Parathyroid adenoma (tissue), 2 donors: ENCODE data around the gene FLNB.

Experiments used
- H2AFZ ChIP-seq: fragments of 300-600 bp; sonication (generic); one replicate; pipeline ENCODE4 v1.7.0; 2017; ENCODE audit warnings: antibody characterized with exemption, mild to moderate bottlenecking
- H3K27ac ChIP-seq: fragments of 300-600 bp; sonication (generic); one replicate; pipeline ENCODE4 v1.7.0; 2017
- H3K27me3 ChIP-seq: fragments of 300-600 bp; sonication (generic); one replicate; pipeline ENCODE4 v1.7.0; 2017; ENCODE audit warnings: low read length; ENCODE audit not compliant: control insufficient read depth, insufficient read depth
- H3K36me3 ChIP-seq: fragments of 300-600 bp; sonication (generic); one replicate; pipeline ENCODE4 v1.7.0; 2017; ENCODE audit warnings: low read length; ENCODE audit not compliant: control insufficient read depth, insufficient read depth
- H3K4me1 ChIP-seq: fragments of 300-600 bp; sonication (generic); one replicate; pipeline ENCODE4 v1.7.0; 2017; ENCODE audit warnings: control low read depth
- H3K4me2 ChIP-seq: fragments of 300-600 bp; sonication (generic); one replicate; pipeline ENCODE4 v1.7.0; 2017; ENCODE audit warnings: low read length
- H3K4me3 ChIP-seq: fragments of 300-600 bp; sonication (generic); one replicate; pipeline ENCODE4 v1.7.0; 2017; ENCODE audit warnings: low read depth, low read length
- H3K79me2 ChIP-seq: fragments of 300-600 bp; sonication (generic); one replicate; pipeline ENCODE4 v1.7.0; 2017; ENCODE audit warnings: control low read depth
- H3K9ac ChIP-seq: fragments of 300-600 bp; sonication (generic); one replicate; pipeline ENCODE4 v1.7.0; 2017; ENCODE audit warnings: mild to moderate bottlenecking
- H3K9me3 ChIP-seq: fragments of 300-600 bp; sonication (generic); one replicate; pipeline ENCODE4 v1.7.0; 2017; ENCODE audit warnings: low read length; ENCODE audit not compliant: control insufficient read depth
- CTCF ChIP-seq: fragments of 300-600 bp; sonication (generic); IDR thresholded peaks from one replicate; pipeline ENCODE4 v1.7.0; 2017; ENCODE audit warnings: antibody characterized with exemption, mild to moderate bottlenecking
- donor health status: primary hyperparathyroidism.

The FLNB gene

GRCh38 chr3:58183221-58183620, 175.0 kb downstream of the FLNB start:
- Histone ChIP-seq H3K27me3 (no peaks in the 10 kb centered on the region), H2AFZ (no peak overlapping the region), H3K4me2 (no peak overlapping the region), H3K9me3 (no peaks in the 10 kb centered on the region), H3K27ac (no peak overlapping the region), H3K4me1 (no peaks in the 10 kb centered on the region), H3K79me2 (no peaks in the 10 kb centered on the region), H3K9ac (no peak overlapping the region), H3K36me3 (no peaks in the 10 kb centered on the region), H3K4me3 (no peak overlapping the region)
- no peak for TF ChIP-seq CTCF

- Histone ChIP-seq H3K27me3 (no peaks in the 10 kb centered on the region), H3K4me2 (no peak overlapping the region), H3K4me1 (no peaks in the 10 kb centered on the region), H3K4me3 (no peak overlapping the region), H3K79me2 (no peaks in the 10 kb centered on the region), H3K9me3 (no peaks in the 10 kb centered on the region), H3K9ac (no peak overlapping the region), H3K27ac (no peak overlapping the region), H3K36me3 (no peaks in the 10 kb centered on the region), H2AFZ (no peak overlapping the region)
- TF ChIP-seq CTCF = no peak
These were observed 175.7 kb downstream of the FLNB start for GRCh38 chr3:58183891-58184290.

GRCh38 chr3:58184309-58184981, 176.2 kb downstream of the FLNB start:
- H3K4me1 ChIP-seq = no peaks in the 10 kb centered on the region
- TF ChIP-seq CTCF = no peak
- no peak overlapping the region for H3K9ac ChIP-seq
- no peaks in the 10 kb centered on the region for H3K27me3 ChIP-seq
- no peak overlapping the region for H3K4me2 ChIP-seq
- H3K4me3 ChIP-seq = no peak overlapping the region
- H3K27ac ChIP-seq = no peak overlapping the region
- H3K36me3 ChIP-seq = no peaks in the 10 kb centered on the region
- no peaks in the 10 kb centered on the region for H3K79me2 ChIP-seq
- H2AFZ ChIP-seq = no peak overlapping the region
- H3K9me3 ChIP-seq = no peaks in the 10 kb centered on the region

- Histone ChIP-seq H3K79me2 (no peaks in the 10 kb centered on the region), H3K4me3 (no peak overlapping the region), H3K9me3 (no peaks in the 10 kb centered on the region), H2AFZ (no peak overlapping the region), H3K4me2 (no peak overlapping the region), H3K27ac (no peak overlapping the region), H3K36me3 (no peaks in the 10 kb centered on the region), H3K4me1 (no peaks in the 10 kb centered on the region), H3K27me3 (no peaks in the 10 kb centered on the region), H3K9ac (no peak overlapping the region)
- TF ChIP-seq CTCF = no peak
These were observed 176.7 kb downstream of the FLNB start for GRCh38 chr3:58184982-58185360.

GRCh38 chr3:58188173-58188564, 179.9 kb downstream of the FLNB start:
- no peaks in the 10 kb centered on the region for H3K79me2 ChIP-seq
- H3K27me3 ChIP-seq = no peaks in the 10 kb centered on the region
- H3K9ac ChIP-seq = no peak overlapping the region
- H3K4me3 ChIP-seq = no peak overlapping the region
- no peak for TF ChIP-seq CTCF
- no peak overlapping the region for H2AFZ ChIP-seq
- H3K9me3 ChIP-seq = no peaks in the 10 kb centered on the region
- no peak overlapping the region for H3K4me2 ChIP-seq
- H3K4me1 ChIP-seq = no peaks in the 10 kb centered on the region
- H3K27ac ChIP-seq = no peak overlapping the region
- H3K36me3 ChIP-seq = no peaks in the 10 kb centered on the region
